HL-60/S4 treated with retinoic acid at 250 ng/mL for 4 days and 3 days (cell line): ENCODE measurements around the gene RBM3.
"Not testable (repeated sequence)": the region's sequence is repeated elsewhere in the genome, so short reads cannot be mapped to it uniquely, and the experiment has no call there.

Experiments
- in situ Hi-C: fragments of 300-500 bp; cut with MboI; formaldehyde crosslinking; loops from 2 replicates; pipeline ENCODE4 v1.7.0; 2022; ENCODE audit warnings: low sequenced_read_pairs

RBM3 gene

DNA sequence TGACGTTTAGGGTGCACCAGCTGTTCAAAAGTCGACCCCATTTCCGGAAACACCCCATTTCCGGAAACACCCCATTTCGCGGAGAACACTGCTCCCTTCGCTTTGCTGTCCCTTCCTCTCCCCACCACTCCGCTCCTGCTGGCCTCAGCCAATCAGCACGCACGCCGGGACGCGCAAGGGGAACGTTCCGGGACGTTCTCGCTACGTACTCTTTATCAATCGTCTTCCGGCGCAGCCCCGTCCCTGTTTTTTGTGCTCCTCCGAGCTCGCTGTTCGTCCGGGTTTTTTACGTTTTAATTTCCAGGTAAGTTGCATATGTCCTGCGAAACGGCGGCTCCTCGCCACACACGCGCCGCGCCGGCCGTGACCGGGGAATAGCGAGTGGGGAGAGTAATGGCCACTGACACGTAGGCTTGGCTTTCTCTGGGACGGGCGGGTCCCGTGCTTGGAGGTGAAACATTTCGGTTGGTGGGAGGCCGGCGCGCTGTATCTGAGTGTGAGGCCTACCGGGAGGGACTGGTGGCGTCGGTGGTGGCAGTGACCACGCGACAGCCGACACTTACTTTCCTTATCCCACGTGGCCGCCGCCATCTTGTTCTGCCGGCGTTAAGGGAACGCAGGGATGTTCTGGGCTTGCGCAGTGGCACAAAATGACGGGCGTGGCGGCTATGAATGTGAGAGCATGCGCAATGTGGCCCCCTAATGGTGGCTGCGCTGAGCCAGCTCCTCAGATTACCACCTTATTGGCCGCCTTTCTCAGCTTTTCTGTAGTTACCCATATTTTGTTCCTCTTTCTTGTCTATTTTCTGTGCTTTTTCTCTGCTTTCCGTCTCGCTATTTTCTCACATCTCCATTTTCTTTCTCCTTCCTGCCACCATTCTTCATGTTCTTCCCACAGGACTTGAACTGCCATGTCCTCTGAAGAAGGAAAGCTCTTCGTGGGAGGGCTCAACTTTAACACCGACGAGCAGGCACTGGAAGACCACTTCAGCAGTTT is at the start of gene RBM3:
Gene RBM3, plus strand, starts transcription at position 215 of the 997 bp plus-strand sequence. Its CDS starts 697 bp downstream, at position 912.
- in situ Hi-C loops = no loop called here

DNA sequence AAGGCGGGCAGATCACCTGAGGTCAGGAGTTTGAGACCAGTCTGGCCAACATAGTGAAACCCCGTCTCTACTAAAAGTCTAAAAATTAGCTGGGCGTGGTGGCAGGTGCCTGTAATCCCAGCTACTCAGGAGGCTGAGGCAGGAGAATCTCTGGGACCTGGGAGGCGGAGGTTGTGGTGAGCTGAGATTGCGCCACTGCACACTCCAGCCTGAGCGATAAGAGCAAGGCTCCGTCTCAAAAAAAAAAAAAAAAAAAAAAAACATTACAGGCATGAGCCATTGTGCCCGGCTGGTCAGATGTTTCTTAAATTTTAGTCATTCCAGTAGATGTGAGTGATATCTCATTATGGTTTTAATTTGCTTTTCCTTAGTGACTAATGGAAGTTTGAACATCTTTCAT is 48.4 kb upstream of the RBM3 start:
- in situ Hi-C loops = not testable (repeated sequence)

DNA sequence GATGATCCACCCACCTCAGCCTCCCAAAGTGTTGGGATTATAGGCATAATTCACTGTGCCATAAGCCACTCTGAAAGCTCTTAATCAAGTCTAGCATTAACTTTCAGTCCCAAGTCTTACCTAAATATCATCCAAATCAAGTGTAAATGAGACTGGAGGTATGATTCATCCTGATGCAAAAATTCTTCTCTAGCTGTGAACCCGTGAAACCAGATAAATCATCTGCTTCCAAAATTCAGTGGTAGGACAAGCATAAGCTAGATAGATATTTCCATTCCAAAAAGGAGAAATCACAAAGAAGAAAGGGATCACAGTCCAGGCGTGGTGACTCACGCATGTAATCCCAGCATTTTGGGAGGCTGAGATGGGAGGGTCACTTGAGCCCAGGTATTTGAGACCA is 43.5 kb upstream of the RBM3 start:
- in situ Hi-C loops = no loop called here

DNA sequence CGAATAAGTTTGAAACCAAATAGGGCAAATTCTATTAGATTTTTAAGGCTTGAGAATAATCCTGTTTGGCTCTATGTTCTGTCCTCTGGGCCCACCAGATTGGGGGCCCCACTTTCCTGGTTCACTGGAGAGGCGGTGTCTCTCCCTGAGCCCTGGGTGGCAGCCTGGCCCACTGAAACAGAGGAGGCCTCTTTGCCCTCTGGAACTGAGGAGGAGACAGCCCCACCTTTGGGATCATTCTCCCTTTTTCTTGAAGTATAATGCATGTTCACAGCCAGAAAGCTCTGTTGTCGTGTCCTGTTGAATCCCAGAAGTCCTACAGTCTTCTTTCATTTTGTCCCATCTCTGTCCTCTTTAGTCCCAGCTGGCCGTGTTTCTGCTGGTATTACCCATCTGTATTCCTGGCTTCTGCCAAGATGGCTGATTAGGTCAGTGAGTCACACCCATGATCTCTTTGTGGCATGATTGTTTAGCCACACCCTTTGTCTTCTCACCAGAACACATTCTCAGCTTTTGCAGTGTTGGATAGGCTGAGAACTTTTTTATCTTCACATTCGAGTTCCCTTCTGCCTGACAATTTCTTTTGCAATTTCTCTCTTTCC is 42.8 kb upstream of the RBM3 start:
- in situ Hi-C loops = no loop called here

DNA sequence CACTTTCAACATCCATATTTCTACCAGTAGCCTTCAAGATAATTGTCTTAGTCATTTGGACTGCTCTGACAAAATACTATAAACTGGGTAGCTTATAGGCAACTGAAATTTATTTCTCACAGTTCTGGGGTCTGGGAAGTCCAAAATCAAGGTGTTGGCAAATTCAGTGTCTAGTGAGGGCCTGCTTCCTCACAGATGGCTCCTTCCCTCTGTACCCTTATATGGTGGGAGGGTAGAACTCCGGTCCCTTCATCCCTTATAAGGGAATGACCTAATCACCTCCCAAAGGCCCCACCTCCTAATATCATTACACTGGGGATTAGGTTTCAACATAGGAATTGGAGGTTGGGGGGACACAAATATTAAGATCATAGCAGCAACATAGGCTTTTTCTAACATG is 42.1 kb upstream of the RBM3 start:
- in situ Hi-C loops = no loop called here

DNA sequence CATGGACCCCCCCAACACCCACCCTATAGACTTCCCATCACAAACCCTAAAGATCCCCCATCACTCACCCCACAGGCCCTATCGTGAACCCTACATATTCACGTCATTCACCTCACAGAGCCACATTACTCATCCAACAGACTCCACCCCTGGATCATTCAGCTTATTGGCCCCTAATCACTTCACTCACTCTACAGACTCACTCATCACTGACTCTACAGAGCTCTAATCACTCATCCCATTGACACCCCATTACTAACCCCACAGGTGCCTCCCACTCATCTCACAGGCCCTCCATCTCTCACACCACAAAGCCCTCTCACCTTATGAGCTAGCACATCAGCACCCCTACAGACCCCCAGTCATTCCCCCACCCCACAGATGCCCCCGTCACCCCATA is 41.1 kb upstream of the RBM3 start:
- in situ Hi-C loops = no loop called here

DNA sequence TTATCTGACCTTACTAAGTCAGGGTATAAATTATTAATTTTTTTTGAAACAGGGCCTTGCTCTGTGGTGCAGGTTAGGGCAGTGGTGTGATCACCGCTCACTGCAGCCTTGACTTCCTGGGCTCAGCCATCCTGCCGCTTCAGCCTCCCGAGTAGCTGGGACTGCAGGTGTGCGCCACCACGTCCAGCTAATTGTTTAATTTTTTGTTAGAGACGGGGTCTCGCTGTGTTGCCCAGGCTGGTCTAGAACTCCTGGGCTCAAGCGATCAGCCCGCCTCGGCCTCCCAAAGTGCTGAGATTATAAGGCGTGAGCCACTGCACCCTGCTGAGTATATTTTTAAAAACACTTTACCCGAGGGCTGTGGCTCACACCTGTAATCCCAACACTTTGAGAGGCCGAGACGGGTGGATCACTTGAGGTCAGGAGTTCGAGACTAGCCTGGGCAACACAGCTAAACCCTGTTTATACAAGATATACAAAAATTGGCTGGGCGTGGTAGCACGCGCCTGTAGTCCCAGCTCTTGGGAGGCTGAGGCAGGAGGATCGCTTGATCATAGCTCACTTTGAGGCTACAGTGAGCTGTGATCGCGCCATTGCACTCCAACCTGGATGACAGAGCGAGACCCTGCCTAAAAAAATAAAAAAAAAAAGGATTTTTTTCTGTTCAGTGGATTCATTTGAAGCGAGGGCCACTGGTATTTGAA is 35.5 kb upstream of the RBM3 start:
- in situ Hi-C loops = no loop called here

DNA sequence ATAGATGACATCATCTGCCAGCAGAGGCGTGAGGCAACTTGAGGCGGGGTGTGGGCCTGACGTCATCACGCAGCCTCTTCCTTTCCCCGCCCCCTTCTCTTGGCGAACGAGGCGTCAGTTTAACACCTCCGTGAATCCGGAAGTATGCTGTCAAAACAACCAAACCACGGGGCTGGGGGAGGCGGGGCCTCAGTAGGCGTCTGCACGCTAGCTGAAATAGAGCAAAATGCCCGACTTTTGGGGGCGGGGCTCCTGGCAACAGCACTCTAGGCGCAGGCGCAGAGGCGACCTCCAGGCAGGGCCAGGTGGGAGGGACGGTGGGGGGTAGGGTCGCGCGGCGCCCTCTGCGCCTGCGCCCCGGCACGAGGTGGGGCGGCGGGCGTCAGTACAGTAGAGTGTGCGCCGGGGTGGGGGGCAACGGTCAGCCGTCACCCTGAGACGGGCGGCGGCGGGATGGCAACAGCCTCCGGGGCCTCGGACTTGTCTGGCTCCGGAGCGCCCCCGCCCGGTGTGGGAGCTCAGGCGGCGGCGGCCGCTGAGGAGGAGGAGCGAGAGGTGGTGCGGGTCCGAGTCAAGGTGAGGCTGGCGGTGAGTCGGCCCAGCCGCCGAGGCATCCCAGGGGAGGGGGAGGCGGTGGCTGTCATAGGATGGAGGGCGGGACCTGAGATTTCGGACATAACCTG is 34.8 kb upstream of the RBM3 start, which contains the start of gene TBC1D25:
Gene TBC1D25, plus strand, starts transcription at position 370 of the 683 bp plus-strand sequence. Its CDS starts 84 bp downstream, at position 454.
- in situ Hi-C loops = no loop called here

DNA sequence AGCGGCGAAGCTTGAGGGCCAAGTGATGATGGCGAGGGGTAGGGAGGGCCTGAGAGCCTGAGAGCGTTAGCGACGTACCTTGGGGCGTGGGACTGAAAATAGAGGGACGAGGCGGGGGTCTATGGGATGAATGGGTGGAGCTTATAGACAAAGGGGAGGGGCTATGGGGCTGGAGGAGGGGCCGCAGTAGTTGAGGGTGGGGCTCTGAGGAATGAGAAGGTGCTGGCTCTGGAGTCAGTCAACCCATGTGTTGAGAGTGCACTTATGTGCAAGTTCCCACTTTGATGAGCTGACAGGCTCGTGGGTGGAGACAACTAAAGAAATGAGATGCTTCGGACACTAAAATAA is 34.3 kb upstream of the RBM3 start:
- in situ Hi-C loops = no loop called here

DNA sequence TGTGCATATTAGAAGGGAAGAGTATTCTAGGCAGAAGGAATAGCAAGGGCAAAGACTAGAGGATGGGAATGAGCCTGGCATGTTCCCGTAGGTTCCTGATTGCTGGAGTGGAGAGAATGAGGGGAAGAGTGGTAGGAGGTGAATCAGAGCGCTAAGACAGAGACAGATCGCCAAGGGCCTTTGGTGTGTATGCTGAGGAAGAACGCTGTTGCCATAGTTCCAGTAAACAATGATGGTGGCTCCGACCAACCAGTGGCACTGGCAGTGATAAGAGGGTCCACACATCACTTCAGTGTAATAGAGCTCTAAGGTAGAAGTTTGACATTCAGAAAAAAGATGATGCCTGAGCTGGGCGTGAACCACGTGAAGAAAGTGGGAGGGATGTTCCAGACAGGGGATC is 33.8 kb upstream of the RBM3 start:
- in situ Hi-C loops = no loop called here

DNA sequence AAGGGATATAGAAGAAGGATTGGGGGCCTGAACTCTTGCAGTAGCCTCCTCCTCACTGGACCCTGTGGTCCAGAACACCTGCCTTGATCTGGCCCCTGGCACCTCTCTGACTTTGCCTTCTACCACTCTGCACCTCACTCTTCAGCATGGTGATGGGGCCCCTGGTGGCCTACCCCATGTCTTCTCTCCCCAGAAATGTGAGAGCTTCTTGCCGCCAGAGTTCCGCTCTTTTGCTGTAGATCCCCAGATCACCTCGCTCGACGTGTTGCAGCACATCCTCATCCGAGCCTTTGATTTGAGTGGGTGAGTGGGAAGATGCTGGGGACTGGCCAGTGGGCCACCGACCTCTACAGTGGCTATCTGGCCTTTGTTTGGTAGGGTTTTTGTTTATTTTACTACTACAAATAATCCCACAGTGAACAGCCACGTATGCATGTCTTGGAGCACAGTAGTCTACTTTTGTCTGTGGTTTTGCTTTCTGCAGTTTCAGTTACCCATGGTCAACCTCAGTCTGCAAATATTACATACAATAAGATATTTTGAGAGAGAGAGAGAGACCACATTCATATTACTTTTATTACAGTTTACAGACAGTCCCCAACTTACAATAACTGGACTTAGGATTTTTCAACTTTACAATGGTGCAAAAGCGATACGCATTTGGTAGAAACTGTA is 33.0 kb upstream of the RBM3 start:
- in situ Hi-C loops = no loop called here

DNA sequence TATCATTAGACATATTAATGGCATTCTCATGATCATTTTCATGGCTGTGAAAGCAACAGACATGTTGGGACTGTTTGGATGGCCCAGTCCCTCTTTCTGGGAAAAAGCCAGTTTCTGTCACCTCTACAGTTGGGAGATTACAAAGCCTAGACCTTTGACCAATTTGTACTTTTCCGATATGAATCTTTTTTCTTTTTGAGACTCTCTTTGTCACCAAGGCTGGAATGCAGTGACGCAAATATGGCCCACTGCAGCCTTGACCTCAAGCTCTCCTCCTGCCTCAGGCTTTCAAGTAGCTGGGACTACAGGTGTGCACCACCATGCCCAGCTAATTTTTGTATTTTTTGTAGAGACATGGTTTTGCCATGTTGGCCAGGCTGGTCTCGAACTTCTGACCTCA is 25.4 kb upstream of the RBM3 start:
- in situ Hi-C loops = no loop called here

DNA sequence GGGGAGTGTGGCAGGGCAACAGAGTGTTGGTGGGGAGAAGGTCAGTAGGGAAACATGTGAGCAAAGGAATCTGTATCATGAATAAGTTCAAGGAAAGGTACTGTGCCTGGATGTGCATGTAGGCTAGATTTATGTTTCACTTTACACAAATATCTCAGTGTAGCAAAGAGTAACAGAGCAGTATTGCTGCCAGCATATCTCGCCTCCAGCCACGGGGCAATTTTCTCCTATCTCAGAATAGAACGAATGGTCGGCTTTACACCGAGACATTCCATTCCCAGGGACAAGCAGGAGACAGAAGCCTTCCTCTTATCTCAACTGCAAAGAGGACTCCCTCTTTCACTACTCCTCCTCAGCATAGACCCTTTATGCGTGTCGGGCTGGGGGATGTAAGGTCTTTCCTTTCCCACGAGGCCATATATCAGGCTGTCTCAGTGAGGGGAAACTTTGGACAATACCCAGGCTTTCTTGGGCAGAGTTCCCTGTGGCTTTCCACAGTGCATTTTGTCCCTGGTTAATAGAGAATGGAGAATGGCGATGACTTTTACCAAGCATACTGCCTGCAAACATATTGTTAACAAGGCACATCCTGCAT is 18.5 kb upstream of the RBM3 start:
- in situ Hi-C loops = not testable (repeated sequence)

DNA sequence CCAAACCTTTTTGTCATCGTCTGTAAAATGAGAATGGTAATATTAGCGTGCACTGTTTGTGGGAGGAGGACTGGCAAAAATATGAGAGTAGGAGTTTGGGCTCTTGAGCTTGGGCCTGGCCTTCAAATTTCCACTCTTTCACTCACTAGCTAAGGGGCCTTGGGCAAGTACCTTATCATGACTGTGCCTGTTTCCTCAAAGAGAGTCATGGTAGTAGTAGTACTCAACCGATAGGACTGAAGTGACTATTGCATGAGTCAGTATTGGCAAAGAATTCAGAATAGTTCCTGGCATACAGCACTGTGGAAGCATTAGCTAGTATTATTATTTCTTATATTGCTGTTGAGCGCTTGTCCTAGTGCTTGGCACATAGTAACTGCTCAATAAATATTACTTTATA is 16.0 kb upstream of the RBM3 start:
- in situ Hi-C loops = no loop called here

DNA sequence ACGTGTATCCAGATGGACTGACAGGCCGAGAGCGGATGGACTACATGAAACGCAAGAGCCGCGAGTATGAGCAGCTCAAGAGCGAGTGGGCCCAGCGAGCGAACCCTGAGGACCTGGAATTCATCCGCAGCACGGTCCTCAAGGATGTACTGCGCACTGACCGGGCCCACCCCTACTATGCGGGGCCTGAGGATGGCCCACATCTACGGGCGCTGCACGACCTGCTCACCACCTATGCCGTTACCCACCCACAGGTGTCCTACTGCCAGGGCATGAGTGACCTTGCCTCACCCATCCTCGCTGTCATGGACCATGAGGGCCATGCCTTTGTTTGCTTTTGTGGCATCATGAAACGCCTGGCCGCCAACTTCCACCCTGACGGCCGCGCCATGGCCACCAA is 14.6 kb upstream of the RBM3 start:
- in situ Hi-C loops = no loop called here

DNA sequence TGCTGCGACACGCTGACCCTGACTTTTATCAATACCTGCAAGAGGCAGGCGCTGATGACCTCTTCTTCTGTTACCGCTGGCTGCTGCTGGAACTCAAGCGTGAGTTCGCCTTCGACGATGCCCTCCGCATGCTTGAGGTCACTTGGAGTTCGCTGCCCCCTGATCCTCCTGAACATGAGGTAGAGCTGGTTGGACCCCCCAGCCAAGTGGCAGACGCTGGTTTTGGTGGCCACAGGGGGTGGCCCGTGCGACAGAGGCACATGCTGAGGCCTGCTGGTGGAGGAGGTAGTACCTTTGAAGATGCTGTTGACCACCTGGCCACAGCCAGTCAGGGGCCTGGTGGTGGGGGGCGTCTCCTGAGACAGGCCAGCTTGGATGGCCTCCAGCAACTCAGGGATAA is 14.2 kb upstream of the RBM3 start:
- in situ Hi-C loops = no loop called here

DNA sequence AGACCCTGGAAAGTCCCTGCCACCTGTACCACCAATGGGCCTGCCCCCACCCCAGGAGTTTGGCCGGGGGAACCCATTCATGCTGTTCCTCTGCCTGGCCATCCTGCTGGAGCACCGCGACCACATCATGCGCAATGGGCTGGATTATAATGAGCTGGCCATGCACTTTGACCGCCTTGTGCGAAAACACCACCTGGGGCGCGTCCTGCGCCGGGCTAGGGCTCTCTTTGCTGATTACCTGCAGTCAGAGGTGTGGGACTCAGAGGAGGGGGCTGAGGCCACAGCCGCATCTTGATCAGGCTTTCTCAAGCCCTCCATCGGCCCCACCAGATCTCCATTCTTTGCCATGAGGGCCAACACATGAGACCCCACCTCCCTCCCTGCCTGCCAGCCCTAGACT is 13.6 kb upstream of the RBM3 start:
- in situ Hi-C loops = no loop called here

DNA sequence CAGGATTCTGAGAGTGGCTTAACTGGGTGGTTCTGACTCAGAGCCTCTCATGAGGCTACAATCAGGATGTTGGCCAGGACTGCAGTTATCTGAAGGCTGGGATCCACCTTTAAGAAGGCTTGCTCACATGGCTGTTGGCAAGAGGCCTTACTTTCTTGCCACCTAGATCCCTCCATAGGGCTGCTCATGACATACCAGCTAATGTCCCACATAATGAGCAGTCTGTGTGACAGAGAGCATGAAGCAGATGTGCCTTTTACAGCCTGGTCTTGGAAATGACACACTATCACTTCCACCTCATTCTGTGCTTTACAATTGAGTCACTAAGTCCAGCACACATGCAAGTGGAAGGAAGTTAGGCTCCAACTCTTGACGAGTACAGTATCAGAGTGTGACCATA is 4.3 kb upstream of the RBM3 start:
- in situ Hi-C loops = no loop called here

DNA sequence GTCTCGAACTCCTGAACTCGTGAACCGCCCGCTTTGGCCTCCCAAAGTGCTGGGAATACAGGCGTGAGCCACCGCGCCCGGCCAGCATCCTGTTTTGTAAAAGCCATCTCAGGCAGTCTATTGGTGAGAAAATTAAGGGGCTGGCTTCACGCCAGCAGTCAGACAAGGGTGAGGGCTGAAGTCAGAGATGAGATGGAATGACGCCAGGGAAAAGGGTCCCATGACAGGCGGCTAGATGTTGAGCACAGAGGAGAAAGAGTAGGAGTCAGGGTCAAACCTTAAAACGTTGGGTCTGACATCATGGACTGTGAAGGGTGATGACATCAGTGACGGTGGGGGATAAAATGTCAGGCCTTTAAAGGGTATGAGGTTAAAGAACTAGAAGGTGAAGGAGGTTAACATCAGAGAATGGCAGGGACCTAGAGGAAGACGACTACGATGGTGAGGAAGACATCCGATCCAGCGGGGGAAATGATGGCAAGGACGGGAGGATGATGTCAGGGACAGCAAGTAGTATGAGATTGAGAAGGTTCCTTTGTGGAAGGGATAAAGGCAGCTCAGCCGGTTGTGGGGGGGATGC is 504 bp upstream of the RBM3 start:
- in situ Hi-C loops = no loop called here

DNA sequence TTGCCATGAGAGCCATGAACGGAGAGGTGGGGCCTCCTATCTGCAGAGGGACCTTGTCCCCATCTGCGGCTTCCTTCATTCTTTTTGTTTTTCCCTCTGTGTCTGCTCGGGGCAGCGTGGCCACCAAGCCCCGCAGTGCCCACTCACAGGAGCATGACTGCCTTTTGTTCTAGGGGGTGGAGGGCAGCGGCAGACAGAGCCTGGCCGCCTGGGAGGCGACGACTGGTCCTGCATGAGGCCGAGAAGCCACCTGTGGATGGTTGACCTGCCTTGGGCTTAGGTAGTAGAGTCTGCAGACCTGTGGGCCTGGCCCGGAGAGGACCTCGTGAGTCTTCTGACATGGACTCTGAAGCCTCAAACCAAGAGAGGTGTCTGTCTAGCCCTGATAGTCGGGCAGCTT is 1.4 kb downstream of the RBM3 start:
- in situ Hi-C loops = no loop called here
